ENCODE data around the gene EBNA1BP2. TPM values are rescaled to one million over a fixed set of nuclear protein-coding genes. Genes with fewer than 3 reads are reported as not detected.
"Not testable (repeated sequence)": the region's sequence is repeated elsewhere in the genome, so short reads cannot be mapped to it uniquely, and the experiment has no call there.

The EBNA1BP2 gene
- total RNA-seq, 2 experiments from 2014 or later = 37.8 to 39.8 TPM

DNA sequence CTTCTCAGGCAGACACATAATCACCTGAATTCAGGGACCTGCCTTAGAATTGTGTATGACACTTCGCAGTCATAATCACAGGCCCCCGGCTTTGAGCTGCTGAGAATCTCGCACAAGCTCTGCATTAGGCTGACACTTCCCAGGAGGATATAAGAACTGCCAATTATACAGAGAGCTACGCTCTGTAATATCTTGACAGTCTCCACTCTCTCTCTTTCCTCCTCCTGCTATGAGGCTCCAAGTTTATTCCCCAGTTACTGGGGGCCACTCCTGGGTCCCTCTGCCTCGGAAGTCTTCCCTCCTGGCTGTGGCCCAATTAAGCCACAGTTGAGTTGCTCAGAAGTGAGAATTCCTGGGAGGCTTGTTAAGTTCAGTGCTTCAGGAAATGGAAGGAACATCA is 42.7 kb downstream of the EBNA1BP2 start:
- Mint-ChIP-seq H3K9me3 (no peaks in the 10 kb centered on the region), H3K27ac (no peak overlapping the region), H3K4me1 (no peaks in the 10 kb centered on the region), H3K27me3 (peaks cover 38% of the 10 kb centered on the region), H3K36me3 (ENCODE audit: low read depth) (no peaks in the 10 kb centered on the region), H3K4me3 (no peak overlapping the region)
- ChIA-PET CTCF (no interaction called here), POLR2A (no interaction called here)
- no peak for DNase-seq

- H3K27me3 Mint-ChIP-seq = peaks cover 39% of the 10 kb centered on the region
- no peak overlapping the region for H3K27ac Mint-ChIP-seq
- CTCF ChIA-PET = interaction anchor here (0.6 kb wide), 1 partner anchor 215 kb away, joined by 3 read pairs; no protein-coding TSS in a partner anchor
- H3K4me1 Mint-ChIP-seq = no peaks in the 10 kb centered on the region
- no peak overlapping the region for H3K4me3 Mint-ChIP-seq
- no peak for DNase-seq
- no peaks in the 10 kb centered on the region for H3K9me3 Mint-ChIP-seq
- POLR2A ChIA-PET = no interaction called here
- no peaks in the 10 kb centered on the region for H3K36me3 Mint-ChIP-seq (ENCODE audit: low read depth)
Measured at GRCh38 chr1:43128816-43129215, 43.3 kb downstream of the EBNA1BP2 start.

GRCh38 chr1:43123031-43123430 is 49.1 kb downstream of the EBNA1BP2 start:
- Mint-ChIP-seq H3K27ac (no peak overlapping the region), H3K9me3 (no peaks in the 10 kb centered on the region), H3K36me3 (ENCODE audit: low read depth) (no peaks in the 10 kb centered on the region), H3K27me3 (peaks cover 23% of the 10 kb centered on the region), H3K4me3 (no peak overlapping the region), H3K4me1 (no peaks in the 10 kb centered on the region)
- POLR2A ChIA-PET = no interaction called here
- DNase-seq = no peak
- CTCF ChIA-PET = no interaction called here

- H3K27ac Mint-ChIP-seq = no peak overlapping the region
- H3K4me1 Mint-ChIP-seq = no peaks in the 10 kb centered on the region
- POLR2A ChIA-PET = no interaction called here
- CTCF ChIA-PET = no interaction called here
- no peaks in the 10 kb centered on the region for H3K36me3 Mint-ChIP-seq (ENCODE audit: low read depth)
- no peaks in the 10 kb centered on the region for H3K9me3 Mint-ChIP-seq
- H3K4me3 Mint-ChIP-seq = no peak overlapping the region
- DNase-seq = no peak
- H3K27me3 Mint-ChIP-seq = peaks cover 18% of the 10 kb centered on the region
Measured at GRCh38 chr1:43121256-43121900, 50.7 kb downstream of the EBNA1BP2 start.

DNA sequence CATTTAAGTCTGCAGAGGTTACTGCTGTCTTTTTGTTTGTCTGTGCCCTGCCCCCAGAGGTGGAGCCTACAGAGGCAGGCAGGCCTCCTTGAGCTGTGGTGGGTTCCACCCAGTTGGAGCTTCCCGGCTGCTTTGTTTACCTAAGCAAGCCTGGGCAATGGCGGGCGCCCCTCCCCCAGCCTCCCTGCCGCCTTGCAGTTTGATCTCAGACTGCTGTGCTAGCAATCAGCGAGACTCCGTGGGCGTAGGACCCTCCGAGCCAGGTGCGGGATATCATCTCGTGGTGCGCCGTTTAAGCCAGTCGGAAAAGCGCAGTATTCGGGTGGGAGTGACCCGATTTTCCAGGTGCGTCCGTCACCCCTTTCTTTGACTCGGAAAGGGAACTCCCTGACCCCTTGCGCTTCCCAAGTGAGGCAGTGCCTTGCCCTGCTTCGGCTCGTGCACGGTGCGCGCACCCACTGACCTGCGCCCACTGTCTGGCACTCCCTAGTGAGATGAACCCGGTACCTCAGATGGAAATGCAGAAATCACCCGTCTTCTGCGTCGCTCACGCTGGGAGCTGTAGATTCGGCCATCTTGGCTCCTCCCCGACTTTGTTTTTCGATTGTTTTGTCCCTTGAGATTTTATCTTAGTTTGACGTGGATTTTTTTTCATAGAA is 52.0 kb downstream of the EBNA1BP2 start:
- H3K4me1 Mint-ChIP-seq; POLR2A ChIA-PET; DNase-seq; H3K27ac Mint-ChIP-seq; H3K9me3 Mint-ChIP-seq; CTCF ChIA-PET; H3K4me3 Mint-ChIP-seq; H3K36me3 Mint-ChIP-seq (ENCODE audit: low read depth): not testable (repeated sequence)
- H3K27me3 Mint-ChIP-seq = peaks cover 15% of the 10 kb centered on the region

Other genes with a start within 250 kb of the EBNA1BP2 start
- 100 to 1,000 TPM; 153 TPM for gene SLC2A1, start 213.4 kb downstream of the EBNA1BP2 start, total RNA-seq
- gene CFAP57, start within 50 bp of the EBNA1BP2 start, total RNA-seq = under 1 TPM in 1 of 2 experiments, not detected in 1; 0.10 TPM
- not detected for gene TMEM125, start 97.7 kb upstream of the EBNA1BP2 start, total RNA-seq
- gene C1orf210, start 113.3 kb upstream of the EBNA1BP2 start, total RNA-seq = not detected
- gene TIE1, start 128.7 kb upstream of the EBNA1BP2 start, total RNA-seq = under 1 TPM in 1 of 2 experiments, not detected in 1; 0.45 TPM
- not detected for gene MPL, start 165.5 kb upstream of the EBNA1BP2 start, total RNA-seq
- 100 to 1,000 TPM; 130 to 141 TPM for gene CDC20, start 186.7 kb upstream of the EBNA1BP2 start, total RNA-seq
- gene ELOVL1, start 195.7 kb upstream of the EBNA1BP2 start, total RNA-seq = 10 to 100 TPM; 71.8 to 74.1 TPM
- 10 to 100 TPM; 35.6 to 36.9 TPM for gene MED8, start 217.5 kb upstream of the EBNA1BP2 start, total RNA-seq
- gene SZT2, start 217.6 kb upstream of the EBNA1BP2 start, total RNA-seq = 10 to 100 TPM; 55.6 to 57.8 TPM

All from activated CD4-positive, alpha-beta memory T cell treated with anti-CD3 and anti-CD28 coated beads, Interleukin-2, amount 10 ng/mL, durations not matched to agents 7 days and 5 days (primary cell).